ENCODE results near the gene JAZF1.

- TF ChIP-seq CTCF (conservative IDR thresholded peaks at IDR 0.05 in 1 of 2, IDR thresholded peaks at IDR 0.05 in 1 of 2; ENCODE audit: extremely low read depth in 1 of 2, insufficient read depth in 1 of 2, low read depth in 1 of 2, low read length in 2 of 2) (no peak), EZH2 (IDR thresholded peaks at IDR 0.05; ENCODE audit: borderline replicate concordance, low read length) (no peak)
These were observed 268.7 kb downstream of the JAZF1 start for GRCh38 chr7:27911920-27912319.

Measured in mammary epithelial cell (primary cell).